Neuronal stem cell (in vitro differentiated cells): ENCODE results near the gene TCF15.

Experiments used
- DNase-seq: peaks from one replicate; pipeline ENCODE4 v3.0.0-alpha.2; 2013; ENCODE audit warnings: low spot score
- H2AFZ ChIP-seq: one replicate; pipeline ENCODE4 v1.6.1; 2013; ENCODE audit warnings: mild to moderate bottlenecking, low read length, inconsistent platforms
- H2AK5ac ChIP-seq: 2 replicates; pipeline ENCODE4 v1.6.1; 2013; ENCODE audit warnings: low read depth, mild to moderate bottlenecking, inconsistent platforms, low read length, moderate library complexity, mixed read lengths
- H2BK120ac ChIP-seq: 2 replicates; pipeline ENCODE4 v1.6.1; 2013; ENCODE audit warnings: low read depth, mild to moderate bottlenecking, inconsistent platforms, low read length, moderate library complexity, mixed read lengths
- H2BK12ac ChIP-seq: one replicate; pipeline ENCODE4 v1.6.1; 2013; ENCODE audit warnings: low read length, inconsistent platforms
- H2BK15ac ChIP-seq: 2 replicates; pipeline ENCODE4 v1.6.1; 2013; ENCODE audit warnings: mild to moderate bottlenecking, low read length, inconsistent platforms, mixed read lengths
- H2BK5ac ChIP-seq: one replicate; pipeline ENCODE4 v1.6.1; 2013; ENCODE audit warnings: inconsistent platforms, mild to moderate bottlenecking, low read length, moderate library complexity
- H3K14ac ChIP-seq: one replicate; pipeline ENCODE4 v1.6.1; 2013; ENCODE audit warnings: low read length, inconsistent platforms
- H3K18ac ChIP-seq: 2 replicates; pipeline ENCODE4 v1.6.1; 2013; ENCODE audit warnings: low read length, inconsistent platforms
- H3K23ac ChIP-seq: 2 replicates; pipeline ENCODE4 v1.6.1; 2013; ENCODE audit warnings: low read depth, mild to moderate bottlenecking, mixed read lengths, low read length, inconsistent platforms; ENCODE audit not compliant: poor library complexity
- H3K27ac ChIP-seq: replicated peaks from 3 replicates; pipeline ENCODE4 v1.5.1; 2013; ENCODE audit warnings: low read length, inconsistent platforms
- H3K27me3 ChIP-seq, 3 experiments: 2 replicates each; pipeline ENCODE4 v1.6.1; 2013; ENCODE audit warnings: low read length in 3 of 3, mild to moderate bottlenecking in 2 of 3, inconsistent platforms in 1 of 3, low read depth in 1 of 3, mixed read lengths in 1 of 3, moderate library complexity in 1 of 3; ENCODE audit not compliant: control insufficient read depth in 3 of 3, insufficient read depth in 3 of 3
- H3K36me3 ChIP-seq, 2 donors: replicated peaks in 1 of 2; 2 replicates each; pipeline ENCODE4 v1.6.1; 2013; ENCODE audit warnings: low read length in 2 of 2; ENCODE audit not compliant: control insufficient read depth in 2 of 2, insufficient read depth in 2 of 2
- H3K4ac ChIP-seq: 2 replicates; pipeline ENCODE4 v1.6.1; 2013; ENCODE audit warnings: inconsistent platforms, mild to moderate bottlenecking, low read length, moderate library complexity
- H3K4me1 ChIP-seq, 2 donors: 1 replicate in 1 of 2; 2 replicates in 1 of 2; pipeline ENCODE4 v1.6.1; 2013; ENCODE audit warnings: low read length in 2 of 2, low read depth in 1 of 2; ENCODE audit not compliant: control insufficient read depth in 2 of 2, insufficient read depth in 1 of 2
- H3K4me2 ChIP-seq: one replicate; pipeline ENCODE4 v1.6.1; 2013; ENCODE audit warnings: mild to moderate bottlenecking, low read length, inconsistent platforms; ENCODE audit not compliant: insufficient read depth, poor library complexity, severe bottlenecking
- H3K4me3 ChIP-seq, 2 donors: 2 replicates each; pipeline ENCODE4 v1.5.1; 2013; ENCODE audit warnings: low read length in 2 of 2, mild to moderate bottlenecking in 2 of 2, inconsistent platforms in 1 of 2, moderate library complexity in 1 of 2
- H3K79me1 ChIP-seq: one replicate; pipeline ENCODE4 v1.6.1; 2013; ENCODE audit warnings: low read depth, mild to moderate bottlenecking, inconsistent platforms, low read length, moderate library complexity
- H3K9ac ChIP-seq: one replicate; pipeline ENCODE4 v1.6.1; 2013; ENCODE audit warnings: mild to moderate bottlenecking, low read depth, low read length, inconsistent platforms; ENCODE audit not compliant: poor library complexity
- H3K9me3 ChIP-seq, 2 donors: replicated peaks in 1 of 2; 2 replicates each; pipeline versions ENCODE3 to v1.6.1; 2013; ENCODE audit warnings: low read length in 2 of 2, mild to moderate bottlenecking in 2 of 2, inconsistent platforms in 1 of 2, low read depth in 1 of 2, mixed read lengths in 1 of 2, moderate library complexity in 1 of 2; ENCODE audit not compliant: control insufficient read depth in 2 of 2, insufficient read depth in 1 of 2
- H4K8ac ChIP-seq: one replicate; pipeline ENCODE4 v1.6.1; 2013; ENCODE audit warnings: low read depth, mild to moderate bottlenecking, inconsistent platforms, low read length, moderate library complexity
- H4K91ac ChIP-seq: one replicate; pipeline ENCODE4 v1.6.1; 2013; ENCODE audit warnings: low read length, low read depth, mild to moderate bottlenecking, inconsistent platforms; ENCODE audit not compliant: poor library complexity
- WGBS, 2 donors: extraction: QIAGEN DNeasy Blood & Tissue Kit; methylation state at CpG; one replicate each; pipeline ENCODE4 v1.1.7; 2013; ENCODE audit warnings: missing lambda C conversion rate in 2 of 2, mixed read lengths in 1 of 2; ENCODE audit not compliant: insufficient read length in 2 of 2, insufficient replicate concordance in 1 of 2; ENCODE audit errors: extremely low coverage in 2 of 2; 5-methylcytosine and 5-hydroxymethylcytosine counted together

The TCF15 gene

GRCh38 chr20:564192-564591, 45.9 kb downstream of the TCF15 start:
- no peak overlapping the region for H2AK5ac ChIP-seq
- no CpG with 5 or more reads among the region's 3 CpGs for WGBS, 2 donors
- H3K23ac ChIP-seq = no peak overlapping the region
- H2BK5ac ChIP-seq = no peak overlapping the region
- no peak overlapping the region for H3K4ac ChIP-seq
- no peak overlapping the region for H3K14ac ChIP-seq
- no peak overlapping the region for H3K4me2 ChIP-seq
- H4K91ac ChIP-seq = no peak overlapping the region
- no peak overlapping the region for H3K27ac ChIP-seq
- no peak overlapping the region for H2BK12ac ChIP-seq
- no peaks in the 10 kb centered on the region for H3K79me1 ChIP-seq
- H3K4me3 ChIP-seq = no peak overlapping the region
- no peak for DNase-seq
- no peaks in the 10 kb centered on the region for H3K9me3 ChIP-seq
- no peak overlapping the region for H3K18ac ChIP-seq
- no peak overlapping the region for H2AFZ ChIP-seq
- H2BK120ac ChIP-seq = no peak overlapping the region
- no peak overlapping the region for H3K9ac ChIP-seq
- no peak overlapping the region for H2BK15ac ChIP-seq
- no peak overlapping the region for H4K8ac ChIP-seq
- peaks cover 0 to 14% of the 10 kb centered on the region in 2 donors for H3K4me1 ChIP-seq
- no peaks in the 10 kb centered on the region for H3K36me3 ChIP-seq
- H3K27me3 ChIP-seq = peaks cover 0 to 75% (median 3%) of the 10 kb centered on the region in 3 experiments

- H3K9me3 ChIP-seq = no peaks in the 10 kb centered on the region
- no peak overlapping the region for H4K91ac ChIP-seq
- DNase-seq = no peak
- no peak overlapping the region for H3K18ac ChIP-seq
- no peak overlapping the region for H2BK5ac ChIP-seq
- H2BK15ac ChIP-seq = no peak overlapping the region
- no peak overlapping the region for H2AFZ ChIP-seq
- H2BK12ac ChIP-seq = no peak overlapping the region
- H3K27me3 ChIP-seq = peaks cover 0 to 65% (median 3%) of the 10 kb centered on the region in 3 experiments
- peaks cover 0 to 8% of the 10 kb centered on the region in 2 donors for H3K4me1 ChIP-seq
- H3K9ac ChIP-seq = no peak overlapping the region
- no peak overlapping the region for H3K27ac ChIP-seq
- H2BK120ac ChIP-seq = no peak overlapping the region
- no peak overlapping the region for H3K4me3 ChIP-seq
- no peak overlapping the region for H3K4ac ChIP-seq
- H3K36me3 ChIP-seq = no peaks in the 10 kb centered on the region
- no peaks in the 10 kb centered on the region for H3K79me1 ChIP-seq
- H3K14ac ChIP-seq = no peak overlapping the region
- H3K4me2 ChIP-seq = no peak overlapping the region
- H3K23ac ChIP-seq = no peak overlapping the region
- WGBS, 2 donors = no CpG with 5 or more reads among the region's 5 CpGs
- H2AK5ac ChIP-seq = peak overlapping the region; percentile 42
- H4K8ac ChIP-seq = no peak overlapping the region
These were observed 46.9 kb downstream of the TCF15 start for GRCh38 chr20:563187-563586.

- Histone ChIP-seq H2AK5ac (no peak overlapping the region), H3K9me3 (no peaks in the 10 kb centered on the region), H3K36me3 (no peaks in the 10 kb centered on the region), H3K23ac (no peak overlapping the region), H2BK12ac (no peak overlapping the region), H3K9ac (no peak overlapping the region), H2BK5ac (no peak overlapping the region), H3K4ac (no peak overlapping the region), H3K27me3 (peaks cover 0 to 61% (median 0%) of the 10 kb centered on the region in 3 experiments), H3K27ac (no peak overlapping the region), H4K91ac (no peak overlapping the region), H3K4me1 (peaks cover 0 to under 1% of the 10 kb centered on the region in 2 donors), H2BK120ac (no peak overlapping the region), H3K14ac (no peak overlapping the region), H3K4me2 (no peak overlapping the region), H3K18ac (no peak overlapping the region), H2AFZ (no peak overlapping the region), H4K8ac (no peak overlapping the region), H3K79me1 (no peaks in the 10 kb centered on the region), H2BK15ac (no peak overlapping the region), H3K4me3 (no peak overlapping the region)
- DNase-seq = no peak
- WGBS, 2 donors = no CpG with 5 or more reads among the region's 5 CpGs
These were observed 47.7 kb downstream of the TCF15 start for GRCh38 chr20:562232-562897.

- H3K27ac ChIP-seq = no peak overlapping the region
- no peak overlapping the region for H3K4me3 ChIP-seq
- no peak overlapping the region for H3K18ac ChIP-seq
- no peaks in the 10 kb centered on the region for H3K36me3 ChIP-seq
- no peaks in the 10 kb centered on the region for H3K4me1 ChIP-seq
- no peaks in the 10 kb centered on the region for H3K79me1 ChIP-seq
- H2AFZ ChIP-seq = no peak overlapping the region
- H3K4me2 ChIP-seq = no peak overlapping the region
- no peak overlapping the region for H3K23ac ChIP-seq
- peaks cover 0 to 56% (median 0%) of the 10 kb centered on the region in 3 experiments for H3K27me3 ChIP-seq
- no peaks in the 10 kb centered on the region for H3K9me3 ChIP-seq
- no peak overlapping the region for H4K91ac ChIP-seq
- no peak overlapping the region for H3K4ac ChIP-seq
- no peak overlapping the region for H4K8ac ChIP-seq
- H2AK5ac ChIP-seq = no peak overlapping the region
- H3K9ac ChIP-seq = no peak overlapping the region
- peak; percentile 70 for DNase-seq
- no peak overlapping the region for H2BK12ac ChIP-seq
- WGBS, 2 donors = no CpG with 5 or more reads among the region's 12 CpGs
- H3K14ac ChIP-seq = no peak overlapping the region
- H2BK120ac ChIP-seq = no peak overlapping the region
- no peak overlapping the region for H2BK5ac ChIP-seq
- no peak overlapping the region for H2BK15ac ChIP-seq
These were observed 48.5 kb downstream of the TCF15 start for GRCh38 chr20:561437-562231.
